Right lobe of liver (tissue), 4 donors: ENCODE results near the gene ITPKB.

Experiments used
- POLR2A ChIP-seq: fragments of 450-650 bp; IDR thresholded peaks from one replicate; pipeline ENCODE4 v1.6.1; 2017; ENCODE audit warnings: antibody characterized with exemption, mild to moderate bottlenecking
- TF ChIP-seq, protein P1 (sequence below), 4 donors: fragments of 200-600 bp in 3 of 4; fragments of 450-650 bp in 1 of 4; IDR thresholded peaks; one replicate each; pipeline versions ENCODE4 v1.5.1 to v1.8.0; 2016 to 2022; ENCODE audit warnings: antibody characterized with exemption in 4 of 4, mild to moderate bottlenecking in 2 of 4
- donor health status: DM: no; HTN: no; CAD: no.
- donor health status: DM: no; HTN: no; CAD: no.
- donor health status: DM: no; HTN: yes; CAD: no.

DNA sequence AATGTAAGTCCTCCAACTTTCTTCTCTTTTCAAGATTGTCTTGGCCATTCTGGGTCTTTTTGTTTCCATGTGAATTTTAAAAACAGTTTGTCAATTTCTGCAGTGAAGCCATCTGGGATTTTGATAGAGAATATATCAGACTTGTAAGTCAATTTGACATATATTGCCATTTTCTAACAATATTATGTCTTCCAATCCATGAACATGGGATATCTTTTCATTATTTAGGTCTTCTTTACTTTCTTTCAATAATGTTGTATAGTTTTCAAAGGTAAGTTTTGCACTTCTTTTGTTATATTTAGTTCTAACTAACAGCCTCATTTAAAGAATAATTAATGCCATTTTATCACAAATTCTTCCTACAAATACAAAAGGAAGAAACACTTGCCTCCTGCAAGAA, 117.1 kb downstream of the ITPKB start:
- TF ChIP-seq, protein P1, sequence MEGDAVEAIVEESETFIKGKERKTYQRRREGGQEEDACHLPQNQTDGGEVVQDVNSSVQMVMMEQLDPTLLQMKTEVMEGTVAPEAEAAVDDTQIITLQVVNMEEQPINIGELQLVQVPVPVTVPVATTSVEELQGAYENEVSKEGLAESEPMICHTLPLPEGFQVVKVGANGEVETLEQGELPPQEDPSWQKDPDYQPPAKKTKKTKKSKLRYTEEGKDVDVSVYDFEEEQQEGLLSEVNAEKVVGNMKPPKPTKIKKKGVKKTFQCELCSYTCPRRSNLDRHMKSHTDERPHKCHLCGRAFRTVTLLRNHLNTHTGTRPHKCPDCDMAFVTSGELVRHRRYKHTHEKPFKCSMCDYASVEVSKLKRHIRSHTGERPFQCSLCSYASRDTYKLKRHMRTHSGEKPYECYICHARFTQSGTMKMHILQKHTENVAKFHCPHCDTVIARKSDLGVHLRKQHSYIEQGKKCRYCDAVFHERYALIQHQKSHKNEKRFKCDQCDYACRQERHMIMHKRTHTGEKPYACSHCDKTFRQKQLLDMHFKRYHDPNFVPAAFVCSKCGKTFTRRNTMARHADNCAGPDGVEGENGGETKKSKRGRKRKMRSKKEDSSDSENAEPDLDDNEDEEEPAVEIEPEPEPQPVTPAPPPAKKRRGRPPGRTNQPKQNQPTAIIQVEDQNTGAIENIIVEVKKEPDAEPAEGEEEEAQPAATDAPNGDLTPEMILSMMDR (IDR thresholded peaks at IDR 0.05), result no peak
- no peak for TF ChIP-seq POLR2A
